ENCODE measurements around the gene DCAF8L2. TPM values are rescaled to one million over a fixed set of nuclear protein-coding genes. Genes with fewer than 3 reads are reported as not detected.

The DCAF8L2 gene
- polyA plus RNA-seq, 2 of the 4 experiments (the other 2 are of a cell fraction), result not detected

- Histone ChIP-seq H3K4me2 (no peak overlapping the region), H3K27ac (no peak overlapping the region), H3K4me3 (no peak overlapping the region), H3K9me3 (no peaks in the 10 kb centered on the region), H3K4me1 (no peaks in the 10 kb centered on the region)
- CTCF ChIA-PET, result no interaction called here
- TF ChIP-seq BHLHE40 (IDR thresholded peaks at IDR 0.05; ENCODE audit: low read depth, low read length) (no peak), PHF8 (IDR thresholded peaks at IDR 0.05; ENCODE audit: borderline replicate concordance, low read depth) (no peak), MAZ (IDR thresholded peaks at IDR 0.05; ENCODE audit: borderline replicate concordance, low read depth, low read length) (no peak), FOXS1 (CRISPR knock-in tag; IDR thresholded peaks at IDR 0.05) (no peak), ZFP36 (IDR thresholded peaks at IDR 0.05; ENCODE audit: borderline replicate concordance, partially characterized antibody) (no peak), RNF2 (IDR thresholded peaks at IDR 0.05; ENCODE audit: borderline replicate concordance, low read depth) (no peak), NR3C1 (IDR thresholded peaks at IDR 0.05) (no peak), NPAS2 (CRISPR knock-in tag; IDR thresholded peaks at IDR 0.05; ENCODE audit: borderline replicate concordance) (no peak)
- FAIRE-seq, result no peak
- no peak for ATAC-seq
- WGBS (ENCODE audit: missing lambda C conversion rate), result 39% methylated on average over 4 of the region's 4 CpGs
- no peak for DNase-seq (ENCODE audit: low read depth in 1 of 2, low spot score in 1 of 2)
- POLR2A ChIA-PET, result no interaction called here
Measured at GRCh38 chrX:27608671-27609070, 18.5 kb downstream of the DCAF8L2 start.

GRCh38 chrX:27619459-27619858, 29.3 kb downstream of the DCAF8L2 start:
- 35% methylated on average over 1 of the region's 1 CpG for WGBS (ENCODE audit: missing lambda C conversion rate)
- ChIA-PET CTCF (interaction anchor here (0.8 to 1.0 kb wide), 2 partner anchors 12 to 17 kb away, joined by 3 read pairs; no protein-coding TSS in a partner anchor), POLR2A (no interaction called here)
- no peak overlapping the region for H3K4me3 ChIP-seq
- no peak overlapping the region for H3K4me2 ChIP-seq
- H3K9me3 ChIP-seq, result no peaks in the 10 kb centered on the region
- FAIRE-seq (no peak), ATAC-seq (no peak), DNase-seq (ENCODE audit: low read depth in 1 of 2, low spot score in 1 of 2) (no peak)
- TF ChIP-seq MAFK (IDR thresholded peaks at IDR 0.05; ENCODE audit: partially characterized antibody), result no peak
- no peak overlapping the region for H3K27ac ChIP-seq
- no peaks in the 10 kb centered on the region for H3K4me1 ChIP-seq

GRCh38 chrX:27619975-27620374, 29.8 kb downstream of the DCAF8L2 start:
- Histone ChIP-seq H3K4me3 (no peak overlapping the region), H3K9me3 (no peaks in the 10 kb centered on the region), H3K4me2 (no peak overlapping the region), H3K4me1 (no peaks in the 10 kb centered on the region), H3K27ac (no peak overlapping the region)
- ChIA-PET CTCF (interaction anchor here (0.8 to 1.0 kb wide), 2 partner anchors 12 to 16 kb away, joined by 3 read pairs; no protein-coding TSS in a partner anchor), POLR2A (no interaction called here)
- TF ChIP-seq, protein P1, sequence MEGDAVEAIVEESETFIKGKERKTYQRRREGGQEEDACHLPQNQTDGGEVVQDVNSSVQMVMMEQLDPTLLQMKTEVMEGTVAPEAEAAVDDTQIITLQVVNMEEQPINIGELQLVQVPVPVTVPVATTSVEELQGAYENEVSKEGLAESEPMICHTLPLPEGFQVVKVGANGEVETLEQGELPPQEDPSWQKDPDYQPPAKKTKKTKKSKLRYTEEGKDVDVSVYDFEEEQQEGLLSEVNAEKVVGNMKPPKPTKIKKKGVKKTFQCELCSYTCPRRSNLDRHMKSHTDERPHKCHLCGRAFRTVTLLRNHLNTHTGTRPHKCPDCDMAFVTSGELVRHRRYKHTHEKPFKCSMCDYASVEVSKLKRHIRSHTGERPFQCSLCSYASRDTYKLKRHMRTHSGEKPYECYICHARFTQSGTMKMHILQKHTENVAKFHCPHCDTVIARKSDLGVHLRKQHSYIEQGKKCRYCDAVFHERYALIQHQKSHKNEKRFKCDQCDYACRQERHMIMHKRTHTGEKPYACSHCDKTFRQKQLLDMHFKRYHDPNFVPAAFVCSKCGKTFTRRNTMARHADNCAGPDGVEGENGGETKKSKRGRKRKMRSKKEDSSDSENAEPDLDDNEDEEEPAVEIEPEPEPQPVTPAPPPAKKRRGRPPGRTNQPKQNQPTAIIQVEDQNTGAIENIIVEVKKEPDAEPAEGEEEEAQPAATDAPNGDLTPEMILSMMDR (IDR thresholded peaks at IDR 0.05), result peak; percentile 43; the same call in 2 of the 3 replicates
- TF ChIP-seq SMC3 (IDR thresholded peaks at IDR 0.05) (peak; percentile 33; the same call in 1 of the 3 replicates), EHF (CRISPR knock-in tag; IDR thresholded peaks at IDR 0.05) (no peak), RAD21 (conservative IDR thresholded peaks at IDR 0.05 in 1 of 2, IDR thresholded peaks at IDR 0.05 in 1 of 2) (peak; percentile 35; a peak in 2 of 5 replicates), TFCP2L1 (CRISPR knock-in tag; IDR thresholded peaks at IDR 0.05) (no peak)
- DNase-seq (ENCODE audit: low read depth in 1 of 2, low spot score in 1 of 2), result peak in 1 of 2 experiments; percentile 10
- no peak for ATAC-seq
- WGBS (ENCODE audit: missing lambda C conversion rate), result 0% methylated on average over 2 of the region's 2 CpGs
- FAIRE-seq, result no peak

DNA sequence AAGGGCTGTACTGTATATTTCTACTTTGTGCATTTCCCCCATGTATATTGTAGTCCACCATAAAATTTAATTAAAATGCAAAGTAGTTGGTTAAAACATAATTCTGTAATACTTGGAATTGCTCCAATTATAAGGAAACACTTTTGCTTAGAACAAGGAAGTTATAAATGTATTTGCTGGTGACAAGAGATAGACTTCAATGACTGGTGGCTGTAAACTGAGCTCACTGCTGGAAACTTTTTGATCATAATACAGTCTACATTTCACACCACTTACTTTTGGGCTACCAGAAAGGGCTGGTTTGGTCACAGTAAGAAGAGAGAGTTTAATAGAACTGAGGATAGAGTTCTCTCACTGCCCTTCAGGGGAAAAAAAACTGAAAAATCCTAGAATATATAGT, 32.7 kb downstream of the DCAF8L2 start:
- DNase-seq (ENCODE audit: low read depth in 1 of 2, low spot score in 1 of 2) (no peak), FAIRE-seq (no peak), ATAC-seq (no peak)
- H3K9me3 ChIP-seq, result no peaks in the 10 kb centered on the region
- no peak for TF ChIP-seq FOSL2 (IDR thresholded peaks at IDR 0.05)
- TF ChIP-seq FOSL2 (CRISPR knock-in tag; IDR thresholded peaks at IDR 0.05), result no peak
- no peak for TF ChIP-seq JUNB (IDR thresholded peaks at IDR 0.05)
- no peak for TF ChIP-seq SMC3 (IDR thresholded peaks at IDR 0.05)
- no peak for TF ChIP-seq BHLHE40 (IDR thresholded peaks at IDR 0.05; ENCODE audit: low read depth, low read length)
- TF ChIP-seq FOXS1 (CRISPR knock-in tag; IDR thresholded peaks at IDR 0.05), result no peak
- no peak for TF ChIP-seq RNF2 (IDR thresholded peaks at IDR 0.05; ENCODE audit: borderline replicate concordance, low read depth)
- no peak for TF ChIP-seq TFCP2L1 (CRISPR knock-in tag; IDR thresholded peaks at IDR 0.05)
- TF ChIP-seq NPAS2 (CRISPR knock-in tag; IDR thresholded peaks at IDR 0.05; ENCODE audit: borderline replicate concordance), result no peak
- no peak for TF ChIP-seq ZNF302 (CRISPR knock-in tag; IDR thresholded peaks at IDR 0.05)
- TF ChIP-seq HDAC2 (IDR thresholded peaks at IDR 0.05), result no peak
- TF ChIP-seq HOXB13 (CRISPR knock-in tag; IDR thresholded peaks at IDR 0.05; ENCODE audit: low read depth), result no peak
- no peak overlapping the region for H3K27ac ChIP-seq
- CTCF ChIA-PET, result no interaction called here
- no peak overlapping the region for H3K4me3 ChIP-seq
- no peak overlapping the region for H3K4me2 ChIP-seq
- POLR2A ChIA-PET, result no interaction called here
- H3K4me1 ChIP-seq, result no peaks in the 10 kb centered on the region

Data from A549 (cell line).